Activated T-cell treated with anti-CD3 and anti-CD28 coated beads, Interleukin-2, amount 50 U/mL, for 72 hours (primary cell): ENCODE measurements around the gene SFXN1. TPM values are rescaled to one million over a fixed set of nuclear protein-coding genes. Genes with fewer than 3 reads are reported as not detected.

Experiments
- ATAC-seq, 2 donors: fragments of 150-1000 bp; cut with Tn5 transposase; replicated peaks in 1 of 2; 2 replicates each; pipeline ENCODE4 v1.10.0; 2021; ENCODE audit warnings: moderate library complexity in 2 of 2, mild to moderate bottlenecking in 1 of 2
- DNase-seq, 2 donors: peaks; one replicate each; pipeline ENCODE4 v3.0.0; 2021 to 2022; ENCODE audit warnings: mixed read lengths in 1 of 2
- H3K27ac Mint-ChIP-seq: one replicate; pipeline ENCODE4 v1.8.0; 2022; ENCODE audit warnings: mild to moderate bottlenecking, moderate library complexity, mixed read lengths
- H3K27me3 Mint-ChIP-seq: one replicate; pipeline ENCODE4 v1.8.0; 2022; ENCODE audit warnings: low read depth, mixed read lengths
- H3K36me3 Mint-ChIP-seq, 2 donors: one replicate each; pipeline ENCODE4 v1.8.0; 2022; ENCODE audit warnings: mixed read lengths in 2 of 2, mild to moderate bottlenecking in 1 of 2; ENCODE audit not compliant: insufficient read depth in 2 of 2
- H3K4me1 Mint-ChIP-seq: one replicate; pipeline ENCODE4 v1.8.0; 2022; ENCODE audit warnings: low read depth, mixed read lengths
- H3K4me3 Mint-ChIP-seq, 2 donors: one replicate each; pipeline ENCODE4 v1.8.0; 2022; ENCODE audit warnings: mild to moderate bottlenecking in 2 of 2, mixed read lengths in 2 of 2, moderate library complexity in 2 of 2
- H3K9me3 Mint-ChIP-seq, 2 donors: one replicate each; pipeline ENCODE4 v1.8.0; 2022; ENCODE audit warnings: mixed read lengths in 2 of 2
- total RNA-seq, 2 donors: library from RNA; stranded (reverse); gene quantifications; one replicate each; pipeline ENCODE4 v1.2.3, GENCODE V29; 2022

SFXN1 gene
- total RNA-seq, 2 donors from 2014 or later, result 150 to 151 TPM

- Mint-ChIP-seq H3K27me3 (no peaks in the 10 kb centered on the region), H3K4me3 (no peak overlapping the region), H3K27ac (no peak overlapping the region), H3K4me1 (peaks cover 34% of the 10 kb centered on the region), H3K9me3 (peaks cover 0 to 2% of the 10 kb centered on the region in 2 donors), H3K36me3 (no peaks in the 10 kb centered on the region)
- DNase-seq (no peak), ATAC-seq (no peak)
Observed at GRCh38 chr5:175541264-175541663, 62.9 kb downstream of the SFXN1 start.

GRCh38 chr5:175542232-175542965, 64.0 kb downstream of the SFXN1 start:
- ATAC-seq, result peak; percentile 95 to 97
- peak; percentile 60 to 61 for DNase-seq
- Mint-ChIP-seq H3K27me3 (peaks cover 6% of the 10 kb centered on the region), H3K4me3 (peak overlapping the region; percentile 8 to 21), H3K27ac (no peak overlapping the region), H3K36me3 (no peaks in the 10 kb centered on the region), H3K4me1 (peaks cover 34% of the 10 kb centered on the region), H3K9me3 (peaks cover 0 to 2% of the 10 kb centered on the region in 2 donors)

GRCh38 chr5:175542966-175543235, 64.5 kb downstream of the SFXN1 start:
- peaks cover 7% of the 10 kb centered on the region for H3K27me3 Mint-ChIP-seq

GRCh38 chr5:175544108-175544511, 65.8 kb downstream of the SFXN1 start:
- H3K4me1 Mint-ChIP-seq, result peaks cover 30% of the 10 kb centered on the region
- no peak for DNase-seq
- no peak overlapping the region for H3K27ac Mint-ChIP-seq
- peaks cover 0 to 2% of the 10 kb centered on the region in 2 donors for H3K9me3 Mint-ChIP-seq
- H3K36me3 Mint-ChIP-seq, result no peaks in the 10 kb centered on the region
- H3K27me3 Mint-ChIP-seq, result peaks cover 7% of the 10 kb centered on the region
- H3K4me3 Mint-ChIP-seq, result no peak overlapping the region
- no peak for ATAC-seq

More at GRCh38 chr5:175542966-175543235, 64.5 kb downstream of the SFXN1 start:
- H3K27ac Mint-ChIP-seq, result no peak overlapping the region
- peaks cover 34% of the 10 kb centered on the region for H3K4me1 Mint-ChIP-seq
- ATAC-seq, result no peak
- H3K9me3 Mint-ChIP-seq, result peaks cover 0 to 2% of the 10 kb centered on the region in 2 donors
- no peak overlapping the region for H3K4me3 Mint-ChIP-seq
- no peaks in the 10 kb centered on the region for H3K36me3 Mint-ChIP-seq
- DNase-seq, result no peak

GRCh38 chr5:175544586-175544985, 66.2 kb downstream of the SFXN1 start:
- Mint-ChIP-seq H3K9me3 (peaks cover 0 to 2% of the 10 kb centered on the region in 2 donors), H3K27me3 (peaks cover 7% of the 10 kb centered on the region), H3K36me3 (no peaks in the 10 kb centered on the region), H3K4me1 (peaks cover 28% of the 10 kb centered on the region), H3K27ac (no peak overlapping the region), H3K4me3 (no peak overlapping the region)
- ATAC-seq, result no peak
- DNase-seq, result no peak

GRCh38 chr5:175547842-175548241, 69.5 kb downstream of the SFXN1 start:
- Mint-ChIP-seq H3K4me1 (peaks cover 11% of the 10 kb centered on the region), H3K36me3 (no peaks in the 10 kb centered on the region), H3K27me3 (peaks cover 16% of the 10 kb centered on the region), H3K27ac (no peak overlapping the region), H3K4me3 (no peak overlapping the region), H3K9me3 (peaks cover 0 to 4% of the 10 kb centered on the region in 2 donors)
- no peak for DNase-seq
- no peak for ATAC-seq

- H3K4me3 Mint-ChIP-seq, result no peak overlapping the region
- DNase-seq (no peak), ATAC-seq (no peak)
- H3K36me3 Mint-ChIP-seq, result no peaks in the 10 kb centered on the region
- peaks cover 6% of the 10 kb centered on the region for H3K4me1 Mint-ChIP-seq
- H3K9me3 Mint-ChIP-seq, result peaks cover 0 to 4% of the 10 kb centered on the region in 2 donors
- H3K27ac Mint-ChIP-seq, result no peak overlapping the region
- H3K27me3 Mint-ChIP-seq, result peaks cover 16% of the 10 kb centered on the region
Observed at GRCh38 chr5:175548626-175549311, 70.4 kb downstream of the SFXN1 start.

GRCh38 chr5:175550055-175550805, 71.9 kb downstream of the SFXN1 start:
- H3K4me3 Mint-ChIP-seq, result no peak overlapping the region
- H3K9me3 Mint-ChIP-seq, result peaks cover 0 to 2% of the 10 kb centered on the region in 2 donors
- H3K36me3 Mint-ChIP-seq, result no peaks in the 10 kb centered on the region
- peaks cover 16% of the 10 kb centered on the region for H3K27me3 Mint-ChIP-seq
- no peak overlapping the region for H3K27ac Mint-ChIP-seq
- no peak for ATAC-seq
- H3K4me1 Mint-ChIP-seq, result peaks cover 6% of the 10 kb centered on the region
- DNase-seq, result no peak

GRCh38 chr5:175551266-175551665, 72.9 kb downstream of the SFXN1 start:
- ATAC-seq, result no peak
- peaks cover 0 to 2% of the 10 kb centered on the region in 2 donors for H3K9me3 Mint-ChIP-seq
- H3K4me3 Mint-ChIP-seq, result no peak overlapping the region
- no peak for DNase-seq
- H3K36me3 Mint-ChIP-seq, result no peaks in the 10 kb centered on the region
- H3K4me1 Mint-ChIP-seq, result peaks cover 6% of the 10 kb centered on the region
- peaks cover 16% of the 10 kb centered on the region for H3K27me3 Mint-ChIP-seq
- no peak overlapping the region for H3K27ac Mint-ChIP-seq

- H3K4me3 Mint-ChIP-seq, result no peak overlapping the region
- ATAC-seq (no peak), DNase-seq (no peak)
- H3K36me3 Mint-ChIP-seq, result no peaks in the 10 kb centered on the region
- peaks cover under 1% of the 10 kb centered on the region for H3K4me1 Mint-ChIP-seq
- H3K9me3 Mint-ChIP-seq, result peaks cover 0 to 2% of the 10 kb centered on the region in 2 donors
- H3K27me3 Mint-ChIP-seq, result peaks cover 8% of the 10 kb centered on the region
- H3K27ac Mint-ChIP-seq, result no peak overlapping the region
Observed at GRCh38 chr5:175554296-175554695, 75.9 kb downstream of the SFXN1 start.

- H3K4me1 Mint-ChIP-seq, result peaks cover 7% of the 10 kb centered on the region
- peaks cover 8% of the 10 kb centered on the region for H3K27me3 Mint-ChIP-seq
- no peak for ATAC-seq
- DNase-seq, result no peak
- no peaks in the 10 kb centered on the region for H3K36me3 Mint-ChIP-seq
- H3K27ac Mint-ChIP-seq, result no peak overlapping the region
- peaks cover 0 to 2% of the 10 kb centered on the region in 2 donors for H3K9me3 Mint-ChIP-seq
- no peak overlapping the region for H3K4me3 Mint-ChIP-seq
Observed at GRCh38 chr5:175555168-175555785, 76.9 kb downstream of the SFXN1 start.

- ATAC-seq, result no peak
- Mint-ChIP-seq H3K9me3 (no peaks in the 10 kb centered on the region), H3K36me3 (no peaks in the 10 kb centered on the region), H3K27me3 (no peaks in the 10 kb centered on the region), H3K4me1 (peaks cover 7% of the 10 kb centered on the region), H3K4me3 (no peak overlapping the region), H3K27ac (no peak overlapping the region)
- DNase-seq, result no peak
Observed at GRCh38 chr5:175556794-175557193, 78.4 kb downstream of the SFXN1 start.

- Mint-ChIP-seq H3K4me1 (peaks cover 7% of the 10 kb centered on the region), H3K27me3 (peaks cover 6% of the 10 kb centered on the region), H3K9me3 (no peaks in the 10 kb centered on the region), H3K4me3 (no peak overlapping the region), H3K27ac (no peak overlapping the region), H3K36me3 (no peaks in the 10 kb centered on the region)
- ATAC-seq, result no peak
- DNase-seq, result no peak
Observed at GRCh38 chr5:175557778-175558177, 79.4 kb downstream of the SFXN1 start.
